DMS79 (cell line): ENCODE results near the gene DGAT2.
A peak's percentile ranks its signal among the peaks of the same experiment; 100 is the strongest.

Source experiments
- DNase-seq: peaks from one replicate; lab custom pipeline; 2025; lab: John Stamatoyannopoulos, UW

The DGAT2 gene

DNA sequence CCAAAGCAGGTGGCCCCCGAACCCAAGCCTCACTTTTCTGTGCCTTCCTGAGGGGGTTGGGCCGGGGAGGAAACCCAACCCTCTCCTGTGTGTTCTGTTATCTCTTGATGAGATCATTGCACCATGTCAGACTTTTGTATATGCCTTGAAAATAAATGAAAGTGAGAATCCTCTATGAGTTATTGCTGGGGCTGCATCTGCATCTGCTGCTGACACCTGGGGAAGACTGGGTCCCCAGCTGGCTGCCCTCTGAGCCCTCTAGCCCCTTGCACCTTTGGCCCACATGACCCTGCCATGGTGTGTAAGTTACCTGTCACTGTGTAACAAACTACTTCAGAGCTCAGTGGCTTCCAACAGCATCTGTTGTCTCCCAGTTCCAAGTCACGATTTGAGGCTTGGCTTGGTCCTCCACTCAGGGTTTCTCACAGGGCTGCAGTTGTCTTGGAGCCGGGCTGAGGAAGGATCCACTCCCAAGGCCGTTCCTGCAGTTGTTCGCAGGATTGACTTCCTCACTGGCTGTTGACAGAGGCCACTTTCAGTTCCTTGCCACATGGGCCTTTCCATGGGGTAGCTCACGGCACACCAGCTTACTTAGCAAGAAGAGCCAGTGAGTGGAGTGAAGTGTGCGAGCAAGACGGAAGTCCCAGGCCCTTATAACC is 32.9 kb downstream of the DGAT2 start:
- DNase-seq = no peak

- DNase-seq = no peak
These were observed 33.7 kb downstream of the DGAT2 start for GRCh38 chr11:75802021-75802912.

GRCh38 chr11:75802913-75803820 is 34.6 kb downstream of the DGAT2 start:
- no peak for DNase-seq

GRCh38 chr11:75809111-75809510 is 40.5 kb downstream of the DGAT2 start:
- DNase-seq = no peak

GRCh38 chr11:75809991-75810390 is 41.4 kb downstream of the DGAT2 start:
- no peak for DNase-seq

DNA sequence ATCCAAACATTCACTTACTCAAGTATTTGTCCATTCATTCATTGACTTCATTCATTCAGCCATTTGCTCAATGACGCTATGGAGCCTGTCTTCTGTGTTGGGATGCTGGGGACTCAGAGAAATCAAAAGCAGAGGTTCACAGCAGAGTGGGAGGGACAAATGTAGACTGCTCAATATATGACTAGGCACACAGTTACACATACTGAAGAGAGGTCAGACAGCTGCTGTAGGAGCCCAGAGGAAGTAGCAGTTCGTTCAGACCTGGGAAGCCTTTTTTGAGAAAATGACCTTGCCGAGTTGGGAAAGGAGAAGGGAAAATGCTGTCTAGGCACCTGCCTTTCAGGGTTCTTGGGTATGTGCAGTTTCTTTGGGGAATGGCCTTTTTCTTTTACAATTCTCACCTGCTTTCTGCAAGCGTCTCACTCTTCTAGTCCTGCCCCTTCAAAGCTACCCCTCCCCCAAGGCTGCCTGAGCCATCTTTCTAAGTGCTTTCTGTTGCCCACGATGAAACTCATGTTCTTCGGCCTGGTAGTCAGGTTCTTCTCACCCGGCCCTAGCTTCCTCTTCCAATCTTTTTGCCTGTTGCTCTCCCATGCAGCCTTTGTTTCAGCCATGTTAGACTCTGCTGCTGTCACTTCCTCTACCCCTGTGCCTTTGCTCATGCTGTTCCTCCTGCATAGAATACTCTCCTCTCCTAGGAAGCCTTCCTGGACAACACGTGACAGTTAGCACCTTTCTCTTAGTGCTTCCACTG is 42.2 kb downstream of the DGAT2 start:
- no peak for DNase-seq

DNA sequence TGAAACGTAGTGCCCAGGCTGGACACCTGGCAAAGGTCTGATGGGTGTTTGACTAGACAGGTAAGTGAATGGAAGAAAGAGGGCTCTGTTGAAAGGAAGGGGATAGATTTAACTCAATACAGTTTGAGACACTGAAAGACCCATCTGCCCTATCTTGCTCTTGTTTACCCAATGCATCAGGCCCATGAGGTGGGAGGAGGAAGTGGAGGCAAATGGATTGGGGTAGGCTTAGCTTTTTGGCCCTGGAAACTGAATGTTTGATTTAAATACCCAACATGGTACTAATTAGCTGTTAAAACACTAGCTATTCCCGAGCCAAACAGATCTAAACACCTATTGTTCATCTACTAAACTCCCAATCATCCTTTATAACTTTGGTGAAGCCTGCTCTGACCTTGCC is 42.9 kb downstream of the DGAT2 start:
- no peak for DNase-seq

DNA sequence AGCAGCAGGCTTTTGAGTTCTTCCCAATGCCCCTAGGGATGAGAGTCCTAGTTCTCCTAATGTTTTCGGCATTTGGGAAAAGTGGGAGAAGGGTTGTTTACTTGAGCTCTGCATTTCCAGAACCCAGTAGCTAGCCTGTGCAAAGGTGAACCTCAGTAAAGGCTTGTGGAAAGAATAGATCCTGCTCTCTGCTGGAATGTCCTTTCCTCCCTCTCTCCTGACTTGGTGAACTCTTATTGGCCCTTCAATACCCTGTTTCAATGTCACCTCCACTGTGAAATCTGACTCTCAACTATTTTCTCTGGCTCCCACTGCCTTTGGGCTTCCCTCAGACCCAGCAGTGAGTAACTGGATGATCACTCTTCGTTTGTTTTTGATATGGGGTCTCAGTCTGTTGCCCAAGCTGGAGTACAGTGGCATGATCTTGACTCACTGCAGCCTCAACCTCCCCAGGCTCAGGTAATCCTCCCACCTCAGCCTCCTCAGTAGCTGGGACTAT is 44.0 kb downstream of the DGAT2 start:
- no peak for DNase-seq

DNA sequence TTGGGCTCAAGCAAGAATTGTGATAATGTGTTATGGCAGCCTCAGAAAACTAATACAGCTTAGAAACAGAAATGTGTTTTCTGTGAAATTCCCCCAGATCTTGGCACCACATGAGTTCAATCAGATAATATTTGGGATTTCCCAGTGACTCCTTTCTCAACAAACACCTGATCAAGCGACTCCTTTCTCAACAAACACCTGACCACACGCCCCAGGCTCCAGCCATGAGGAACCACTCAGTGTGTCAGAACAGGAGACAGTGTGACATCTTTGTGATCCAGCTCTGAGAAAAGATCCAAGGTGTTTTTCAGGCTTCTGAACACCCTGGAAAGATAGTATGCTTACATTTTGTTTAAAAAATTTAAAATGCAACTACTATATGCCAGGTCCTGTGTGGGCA is 44.5 kb downstream of the DGAT2 start:
- DNase-seq = no peak

GRCh38 chr11:75813622-75814039 is 45.1 kb downstream of the DGAT2 start:
- no peak for DNase-seq

GRCh38 chr11:75814363-75814676 is 45.7 kb downstream of the DGAT2 start:
- DNase-seq = peak; percentile 92

DNA sequence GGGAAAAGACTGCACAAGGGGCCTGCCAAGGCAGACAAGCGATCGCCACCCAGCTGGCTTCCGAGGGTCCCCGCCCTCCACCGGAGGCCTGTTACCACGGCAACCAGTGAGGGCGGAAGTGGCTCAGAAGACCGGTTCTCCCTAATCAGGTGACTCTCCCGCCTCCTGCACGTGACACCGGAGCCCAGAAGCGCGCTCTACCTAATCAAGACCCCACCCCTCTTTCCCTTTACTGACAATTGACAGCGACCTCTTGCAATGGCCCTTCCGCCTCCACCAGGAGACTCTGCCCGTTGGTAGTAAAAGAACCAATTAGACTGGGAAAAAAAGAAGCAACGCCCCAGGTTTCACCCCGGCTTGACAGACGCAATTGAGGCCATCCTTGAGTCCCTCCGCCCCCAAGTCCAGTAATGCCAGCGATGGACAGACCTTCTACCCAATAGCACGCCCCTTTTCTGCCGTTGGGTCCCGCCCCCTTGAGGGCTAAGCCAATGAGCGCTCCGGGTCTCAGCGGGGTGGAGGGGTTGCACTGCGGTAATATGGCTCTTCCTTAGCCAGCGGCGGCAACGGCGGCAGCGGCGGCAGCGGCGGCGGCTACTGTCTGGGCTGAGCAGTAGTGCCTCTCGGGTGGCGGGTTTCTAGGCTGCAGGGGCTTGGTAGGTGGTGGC is 46.2 kb downstream of the DGAT2 start, which contains the start of gene UVRAG:
TSS of gene UVRAG (plus strand) at position 534 of the 668 bp plus-strand sequence. CDS start 198 bp downstream, outside the sequence.
- peak; percentile 100 for DNase-seq

GRCh38 chr11:75815345-75816168 is 47.0 kb downstream of the DGAT2 start:
- no peak for DNase-seq

GRCh38 chr11:75816561-75817239 is 48.1 kb downstream of the DGAT2 start:
- DNase-seq = no peak

DNA sequence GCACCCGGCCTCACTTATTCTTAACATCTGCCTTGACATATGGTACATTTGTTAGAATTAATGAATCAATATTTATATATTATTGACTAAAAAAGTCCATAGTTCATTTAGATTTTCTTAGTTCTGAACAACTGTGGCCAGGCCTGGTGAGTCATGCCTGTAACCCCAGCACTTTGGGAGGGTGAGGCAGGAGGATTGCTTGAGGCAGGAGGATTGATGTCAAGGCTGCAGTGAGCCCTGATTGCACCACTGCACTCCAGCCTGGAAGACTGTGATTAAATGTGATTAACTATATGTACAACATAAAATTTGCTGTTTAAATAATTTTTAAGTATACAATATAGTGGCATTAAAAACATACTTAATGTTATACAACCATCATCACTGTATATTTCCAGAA is 52.1 kb downstream of the DGAT2 start:
- no peak for DNase-seq

DNA sequence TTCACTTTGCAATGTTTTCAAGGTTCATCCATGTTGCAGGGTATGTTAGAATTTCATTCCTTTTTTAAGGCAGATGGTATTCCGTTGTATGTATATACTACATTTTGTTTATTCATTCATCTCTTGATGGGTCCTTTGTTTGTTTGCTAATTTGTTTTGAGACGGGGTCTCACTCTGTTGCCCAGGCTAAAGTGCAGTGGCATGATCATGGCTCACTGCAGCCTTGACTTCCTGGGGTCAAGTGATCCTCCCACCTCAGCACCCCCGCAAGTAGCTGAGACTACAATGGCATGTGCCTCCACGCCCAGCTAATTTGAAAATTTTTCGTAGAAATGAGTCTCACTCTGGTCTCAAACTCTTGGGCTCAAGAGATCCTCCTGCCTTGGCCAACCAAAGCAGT is 52.6 kb downstream of the DGAT2 start:
- DNase-seq = no peak

- DNase-seq = no peak
These were observed 54.0 kb downstream of the DGAT2 start for GRCh38 chr11:75822541-75822940.

- DNase-seq = no peak
These were observed 54.8 kb downstream of the DGAT2 start for GRCh38 chr11:75823415-75823814.

GRCh38 chr11:75823946-75824345 is 55.4 kb downstream of the DGAT2 start:
- no peak for DNase-seq
